Measurements from ENCODE around the gene BCAP29. TPM values are rescaled to one million over a fixed set of nuclear protein-coding genes. Genes with fewer than 3 reads are reported as not detected.

Gene BCAP29
- total and polyA plus RNA-seq, 2 of the 8 experiments (the other 6 are each of a cell fraction or from before 2014, with no cell fraction given), result 6.8 to 18.1 TPM

DNA sequence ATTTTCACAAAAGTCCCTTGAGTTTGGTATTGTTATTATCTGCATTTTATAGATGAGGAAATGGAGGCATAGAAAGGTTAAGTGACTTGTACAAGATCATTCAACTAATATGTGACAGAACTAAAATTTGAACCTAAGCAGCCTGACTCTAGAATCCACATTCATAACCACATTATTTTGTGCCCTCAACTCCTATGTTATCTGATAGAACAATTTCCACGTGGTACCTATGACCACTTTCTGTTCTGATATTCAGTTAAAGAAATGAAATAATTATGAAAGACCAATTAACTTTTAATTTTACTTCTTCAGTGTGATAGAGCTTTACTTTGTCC lies 17.5 kb downstream of the BCAP29 start (continued):
- TF ChIP-seq CHD7 (IDR thresholded peaks at IDR 0.05; ENCODE audit: insufficient replicate concordance, low read length) (no peak), E2F6 (IDR thresholded peaks at IDR 0.05) (no peak)

All from H1 (cell line).